Left lung (tissue), 10 donors: ENCODE results near the gene TSHZ2. TPM values are rescaled to one million over a fixed set of nuclear protein-coding genes. Genes with fewer than 3 reads are reported as not detected.

Source experiments
- ATAC-seq: fragments of 200-7000 bp; cut with Tn5 transposase; one replicate; pipeline ENCODE4 v1.9.1; 2020; ENCODE audit warnings: moderate library complexity
- DNase-seq, 4 donors: peaks; one replicate each; pipeline ENCODE4 v3.0.0-alpha.2; 2013 to 2020
- H3K27ac ChIP-seq, 2 donors: fragments of 200-600 bp; sonication (generic) in 1 of 2; one replicate each; pipeline versions ENCODE4 v1.5.0 to v1.8.0; 2020 to 2021
- H3K27me3 ChIP-seq, 2 donors: fragments of 200-600 bp; sonication (generic) in 1 of 2; one replicate each; pipeline versions ENCODE4 v1.5.0 to v1.8.0; 2020 to 2021
- H3K36me3 ChIP-seq, 2 donors: fragments of 200-600 bp; sonication (generic) in 1 of 2; one replicate each; pipeline versions ENCODE4 v1.5.0 to v1.8.0; 2020 to 2021
- H3K4me1 ChIP-seq, 2 donors: fragments of 200-600 bp; one replicate each; pipeline ENCODE4 v1.8.0; 2021
- H3K4me3 ChIP-seq, 2 donors: fragments of 200-600 bp; sonication (generic) in 1 of 2; one replicate each; pipeline versions ENCODE4 v1.5.0 to v1.8.0; 2020 to 2021; ENCODE audit warnings: mild to moderate bottlenecking in 1 of 2
- H3K9me3 ChIP-seq, 2 donors: fragments of 200-600 bp; sonication (generic) in 1 of 2; one replicate each; pipeline versions ENCODE4 v1.5.0 to v1.8.0; 2020 to 2021
- intact Hi-C, 2 donors: fragments of 100-400 bp; cut with DNase I; formaldehyde crosslinking; loops; one replicate each; pipeline versions ENCODE4 v1.11.2 to v1.14.2; 2022
- polyA plus RNA-seq, 6 donors: library from polyadenylated mRNA; unstranded; fragments of 120-200 nt; gene quantifications; one replicate each; pipeline ENCODE4 v1.2.1, GENCODE V29; 2013; ENCODE audit not compliant: insufficient read length in 6 of 6
- total RNA-seq, 2 donors: library from RNA; stranded (reverse); fragmentation: NEBNext Ultra II Directional; extraction: Animal tissue kit (Norgen Biotek cat#: 25700); gene quantifications; one replicate each; pipeline ENCODE4 v1.2.1, GENCODE V29; 2021
- TF ChIP-seq, protein P1 (sequence below), 2 donors: fragments of 200-600 bp; sonication (generic) in 1 of 2; IDR thresholded peaks; one replicate each; pipeline versions ENCODE4 v1.5.0 to v1.8.0; 2021; ENCODE audit warnings: antibody characterized with exemption in 2 of 2
- donor health status: DM: no; HTN: yes; CAD: no.
- donor health status: DM: no; HTN: no; CAD: no.

The TSHZ2 gene
- total and polyA plus RNA-seq, 8 donors, result 7.6 to 20.7 (median 13.9) TPM

DNA sequence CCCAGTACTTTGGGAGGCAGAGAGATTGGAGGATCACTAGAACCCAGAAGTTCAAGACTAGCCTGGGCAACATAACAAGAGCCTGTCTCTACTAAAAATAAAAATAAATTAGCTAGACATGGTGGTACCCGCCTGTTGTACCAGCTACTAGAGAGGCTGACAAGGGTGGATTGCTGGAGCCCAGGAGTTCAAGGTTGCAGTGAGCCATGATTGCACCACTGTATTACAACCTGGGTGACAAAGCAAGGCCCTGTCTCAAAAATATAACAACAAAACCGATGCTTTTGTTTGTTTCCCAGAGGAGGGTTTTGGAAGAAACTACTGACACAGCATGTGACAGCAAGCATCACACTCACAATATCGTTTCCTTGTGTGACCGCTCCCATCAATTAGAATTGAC is 119.6 kb downstream of the TSHZ2 start:
- H3K4me1 ChIP-seq, result no peaks in the 10 kb centered on the region
- DNase-seq (no peak), ATAC-seq (no peak)
- no peaks in the 10 kb centered on the region for H3K9me3 ChIP-seq
- H3K4me3 ChIP-seq, result no peak overlapping the region
- intact Hi-C loops, result no loop called here
- TF ChIP-seq, protein P1, sequence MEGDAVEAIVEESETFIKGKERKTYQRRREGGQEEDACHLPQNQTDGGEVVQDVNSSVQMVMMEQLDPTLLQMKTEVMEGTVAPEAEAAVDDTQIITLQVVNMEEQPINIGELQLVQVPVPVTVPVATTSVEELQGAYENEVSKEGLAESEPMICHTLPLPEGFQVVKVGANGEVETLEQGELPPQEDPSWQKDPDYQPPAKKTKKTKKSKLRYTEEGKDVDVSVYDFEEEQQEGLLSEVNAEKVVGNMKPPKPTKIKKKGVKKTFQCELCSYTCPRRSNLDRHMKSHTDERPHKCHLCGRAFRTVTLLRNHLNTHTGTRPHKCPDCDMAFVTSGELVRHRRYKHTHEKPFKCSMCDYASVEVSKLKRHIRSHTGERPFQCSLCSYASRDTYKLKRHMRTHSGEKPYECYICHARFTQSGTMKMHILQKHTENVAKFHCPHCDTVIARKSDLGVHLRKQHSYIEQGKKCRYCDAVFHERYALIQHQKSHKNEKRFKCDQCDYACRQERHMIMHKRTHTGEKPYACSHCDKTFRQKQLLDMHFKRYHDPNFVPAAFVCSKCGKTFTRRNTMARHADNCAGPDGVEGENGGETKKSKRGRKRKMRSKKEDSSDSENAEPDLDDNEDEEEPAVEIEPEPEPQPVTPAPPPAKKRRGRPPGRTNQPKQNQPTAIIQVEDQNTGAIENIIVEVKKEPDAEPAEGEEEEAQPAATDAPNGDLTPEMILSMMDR (IDR thresholded peaks at IDR 0.05), result no peak
- H3K27me3 ChIP-seq, result no peaks in the 10 kb centered on the region
- H3K27ac ChIP-seq, result no peak overlapping the region
- H3K36me3 ChIP-seq, result no peaks in the 10 kb centered on the region

DNA sequence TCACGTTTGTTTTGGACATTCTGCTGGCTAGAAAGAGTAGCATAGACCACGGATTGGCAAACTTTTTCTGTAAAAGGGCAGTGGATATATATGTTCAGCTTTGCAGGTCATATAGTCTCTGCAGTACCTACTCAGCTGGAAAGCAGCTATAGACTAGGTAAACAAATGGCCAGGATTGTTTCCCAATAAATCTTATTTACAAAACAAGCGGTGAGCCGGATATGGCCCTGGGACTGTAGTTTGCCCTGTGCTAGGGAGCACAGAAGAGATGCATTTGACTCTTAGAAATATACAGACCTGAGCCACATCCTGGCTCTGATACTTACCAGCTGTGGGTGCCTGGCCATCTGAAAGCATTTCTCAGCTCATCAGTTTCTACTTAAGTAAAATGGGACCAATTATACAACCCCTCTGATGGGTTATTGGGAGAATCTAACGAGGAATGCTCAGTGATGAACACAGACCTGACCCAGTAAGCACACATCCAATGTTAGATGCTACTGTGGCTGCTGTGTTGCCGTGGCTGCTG is 120.7 kb downstream of the TSHZ2 start:
- TF ChIP-seq, protein P1 (IDR thresholded peaks at IDR 0.05), result no peak

DNA sequence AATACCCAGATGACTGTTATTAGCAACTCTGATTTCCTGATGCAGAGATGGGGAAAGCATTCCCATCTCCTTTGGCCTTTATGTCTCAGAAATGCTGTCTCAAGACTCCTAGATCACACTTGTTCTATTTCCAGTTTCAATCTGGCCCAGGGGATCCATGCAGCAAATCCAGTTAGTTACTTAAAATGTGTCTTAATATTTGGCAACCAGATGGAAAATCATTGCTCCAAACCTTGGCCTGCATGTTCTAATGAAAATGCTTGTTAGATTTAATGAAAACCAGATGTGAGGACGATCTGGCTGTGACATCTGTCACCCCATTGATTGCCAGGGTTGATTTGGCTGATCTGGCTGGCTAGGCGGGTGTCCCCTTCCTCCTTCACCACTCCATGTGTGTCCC is 125.2 kb downstream of the TSHZ2 start:
- no peaks in the 10 kb centered on the region for H3K27me3 ChIP-seq
- intact Hi-C loops, result no loop called here
- no peaks in the 10 kb centered on the region for H3K36me3 ChIP-seq
- DNase-seq (no peak), ATAC-seq (no peak)
- no peaks in the 10 kb centered on the region for H3K9me3 ChIP-seq
- no peak overlapping the region for H3K27ac ChIP-seq
- no peak overlapping the region for H3K4me3 ChIP-seq
- TF ChIP-seq, protein P1 (IDR thresholded peaks at IDR 0.05), result no peak
- no peaks in the 10 kb centered on the region for H3K4me1 ChIP-seq

More for the DNA sequence above, 120.7 kb downstream of the TSHZ2 start:
- no peak overlapping the region for H3K27ac ChIP-seq
- no peaks in the 10 kb centered on the region for H3K9me3 ChIP-seq
- no peaks in the 10 kb centered on the region for H3K4me1 ChIP-seq
- intact Hi-C loops, result no loop called here
- DNase-seq, result no peak
- no peaks in the 10 kb centered on the region for H3K36me3 ChIP-seq
- no peak overlapping the region for H3K4me3 ChIP-seq
- no peak for ATAC-seq
- no peaks in the 10 kb centered on the region for H3K27me3 ChIP-seq

DNA sequence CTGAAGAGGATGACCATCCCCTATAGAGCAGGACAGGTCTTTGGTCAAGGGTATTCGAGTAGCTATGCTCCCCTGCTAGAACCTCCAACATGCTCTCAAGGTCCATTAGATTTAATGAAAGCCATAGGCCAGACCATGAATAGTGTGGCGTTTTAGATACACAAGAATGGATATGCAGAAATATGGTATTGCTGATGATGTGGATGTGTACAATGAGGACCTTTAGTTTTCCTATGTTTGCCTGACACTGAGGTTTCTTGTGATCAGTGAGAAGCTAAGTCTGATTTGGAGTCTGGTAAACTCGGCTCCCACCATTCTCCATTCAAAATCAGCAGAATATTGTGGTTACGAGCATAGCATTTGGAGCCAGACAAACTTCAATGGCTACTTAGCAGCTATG is 125.6 kb downstream of the TSHZ2 start:
- no peak overlapping the region for H3K4me3 ChIP-seq
- ATAC-seq (no peak), DNase-seq (no peak)
- TF ChIP-seq, protein P1 (IDR thresholded peaks at IDR 0.05), result no peak
- H3K27ac ChIP-seq, result no peak overlapping the region
- no peaks in the 10 kb centered on the region for H3K27me3 ChIP-seq
- H3K4me1 ChIP-seq, result no peaks in the 10 kb centered on the region
- intact Hi-C loops, result no loop called here
- H3K9me3 ChIP-seq, result no peaks in the 10 kb centered on the region
- no peaks in the 10 kb centered on the region for H3K36me3 ChIP-seq

DNA sequence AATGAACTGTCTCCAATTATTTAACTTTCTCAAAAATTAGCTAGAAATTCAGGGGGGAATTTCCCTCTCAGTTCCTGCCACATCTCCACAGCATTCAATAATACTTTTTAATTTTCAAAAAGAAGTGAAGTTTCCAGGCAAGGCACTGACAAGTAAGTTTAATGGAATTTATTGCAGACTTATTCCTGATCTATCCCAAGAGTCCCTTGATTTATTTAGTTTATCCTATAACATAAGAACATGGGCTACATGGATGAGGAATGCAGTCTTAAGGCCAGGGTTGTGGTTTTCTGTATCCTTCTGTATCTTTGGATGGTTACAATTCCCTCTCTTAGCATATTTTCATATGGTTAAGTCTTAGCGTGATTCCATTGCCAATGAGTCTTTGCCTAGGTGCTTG is 126.5 kb downstream of the TSHZ2 start:
- H3K9me3 ChIP-seq, result no peaks in the 10 kb centered on the region
- no peaks in the 10 kb centered on the region for H3K4me1 ChIP-seq
- DNase-seq (no peak), ATAC-seq (no peak)
- intact Hi-C loops, result no loop called here
- no peak overlapping the region for H3K27ac ChIP-seq
- no peaks in the 10 kb centered on the region for H3K36me3 ChIP-seq
- TF ChIP-seq, protein P1 (IDR thresholded peaks at IDR 0.05), result no peak
- no peaks in the 10 kb centered on the region for H3K27me3 ChIP-seq
- H3K4me3 ChIP-seq, result no peak overlapping the region
